Central memory CD8-positive, alpha-beta T cell (primary cell): ENCODE results near the gene PAQR7.

Experiments
- ATAC-seq: fragments of 150-1000 bp; cut with Tn5 transposase; replicated peaks from 2 replicates; pipeline ENCODE4 v1.10.0; 2022; ENCODE audit warnings: mild to moderate bottlenecking, moderate FRiP score, moderate number of reproducible peaks; ENCODE audit not compliant: poor library complexity, severe bottlenecking; ENCODE audit errors: extremely low read depth
- DNase-seq, 2 donors: peaks; one replicate each; pipeline ENCODE4 v3.0.0; 2021; ENCODE audit warnings: low spot score in 2 of 2
- H3K27ac Mint-ChIP-seq: one replicate; pipeline ENCODE4 v1.8.0; 2022; ENCODE audit warnings: low read depth, mild to moderate bottlenecking, moderate library complexity, mixed read lengths
- H3K27me3 Mint-ChIP-seq: one replicate; pipeline ENCODE4 v1.8.0; 2022; ENCODE audit warnings: mixed read lengths
- H3K36me3 Mint-ChIP-seq: one replicate; pipeline ENCODE4 v1.8.0; 2022; ENCODE audit warnings: mild to moderate bottlenecking, moderate library complexity, mixed read lengths; ENCODE audit not compliant: insufficient read depth
- H3K4me1 Mint-ChIP-seq: one replicate; pipeline ENCODE4 v1.8.0; 2022; ENCODE audit warnings: mixed read lengths
- H3K4me3 Mint-ChIP-seq: one replicate; pipeline ENCODE4 v1.8.0; 2022; ENCODE audit warnings: mild to moderate bottlenecking, moderate library complexity, mixed read lengths
- H3K9me3 Mint-ChIP-seq: one replicate; pipeline ENCODE4 v1.8.0; 2022; ENCODE audit warnings: mixed read lengths

PAQR7 gene, protein sequence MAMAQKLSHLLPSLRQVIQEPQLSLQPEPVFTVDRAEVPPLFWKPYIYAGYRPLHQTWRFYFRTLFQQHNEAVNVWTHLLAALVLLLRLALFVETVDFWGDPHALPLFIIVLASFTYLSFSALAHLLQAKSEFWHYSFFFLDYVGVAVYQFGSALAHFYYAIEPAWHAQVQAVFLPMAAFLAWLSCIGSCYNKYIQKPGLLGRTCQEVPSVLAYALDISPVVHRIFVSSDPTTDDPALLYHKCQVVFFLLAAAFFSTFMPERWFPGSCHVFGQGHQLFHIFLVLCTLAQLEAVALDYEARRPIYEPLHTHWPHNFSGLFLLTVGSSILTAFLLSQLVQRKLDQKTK

DNA sequence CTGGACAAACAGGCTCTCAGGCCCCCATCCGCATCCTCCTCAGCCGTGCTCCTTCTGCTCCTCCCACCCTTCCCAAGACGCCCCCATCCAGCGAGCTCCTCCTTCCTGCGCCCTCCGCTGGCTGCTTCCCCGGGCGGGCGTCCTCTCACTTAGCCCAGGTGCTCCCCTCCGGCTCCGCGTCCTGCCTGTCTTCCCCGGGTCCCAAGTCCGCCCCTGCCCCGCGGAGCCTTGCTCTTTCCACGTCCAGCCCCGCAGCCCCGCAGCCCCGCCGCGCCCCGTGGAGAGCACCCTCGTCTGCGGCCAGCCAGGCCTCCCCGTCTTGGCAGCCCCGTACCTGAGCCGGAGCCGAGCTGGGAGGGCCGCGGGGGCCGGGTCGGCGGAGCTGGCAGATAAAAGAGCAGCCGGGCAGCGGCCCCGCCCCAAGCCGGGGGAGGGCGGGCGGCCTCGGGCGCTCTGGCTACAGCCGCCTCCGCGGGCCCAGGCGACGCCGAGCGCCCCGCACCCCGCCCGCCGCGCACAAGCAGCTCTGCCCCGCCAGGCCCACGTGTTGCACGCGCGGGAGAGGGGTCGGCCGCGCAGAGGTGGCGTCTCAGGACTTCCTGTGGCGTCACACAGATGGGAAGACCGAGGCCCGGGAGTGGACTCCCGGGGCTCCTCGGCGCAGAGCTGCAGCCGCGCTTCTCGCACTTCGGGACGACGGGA is at the start of gene PAQR7:
TSS of gene PAQR7 (minus strand) at position 555 of the 702 bp plus-strand sequence. CDS start 11,869 bp downstream, outside the sequence.
- H3K27me3 Mint-ChIP-seq, result no peaks in the 10 kb centered on the region
- H3K36me3 Mint-ChIP-seq, result peaks cover 4% of the 10 kb centered on the region
- H3K27ac Mint-ChIP-seq, result peak within 1 kb of the TSS; percentile 30
- ATAC-seq (peak; percentile 76), DNase-seq (peak; percentile 25 to 37)
- H3K9me3 Mint-ChIP-seq, result no peaks in the 10 kb centered on the region
- H3K4me3 Mint-ChIP-seq, result peak within 1 kb of the TSS; percentile 73
- H3K4me1 Mint-ChIP-seq, result peaks cover 14% of the 10 kb centered on the region

GRCh38 chr1:25924454-25924853 is 48.9 kb upstream of the PAQR7 start:
- H3K27ac Mint-ChIP-seq, result no peak overlapping the region
- ATAC-seq (no peak), DNase-seq (no peak)
- no peaks in the 10 kb centered on the region for H3K27me3 Mint-ChIP-seq
- peaks cover 18% of the 10 kb centered on the region for H3K4me1 Mint-ChIP-seq
- no peaks in the 10 kb centered on the region for H3K9me3 Mint-ChIP-seq
- no peak overlapping the region for H3K4me3 Mint-ChIP-seq
- peaks cover 3% of the 10 kb centered on the region for H3K36me3 Mint-ChIP-seq

GRCh38 chr1:25922971-25923552 is 47.6 kb upstream of the PAQR7 start:
- no peak for DNase-seq
- Mint-ChIP-seq H3K27me3 (no peaks in the 10 kb centered on the region), H3K9me3 (no peaks in the 10 kb centered on the region), H3K36me3 (peaks cover 3% of the 10 kb centered on the region), H3K4me1 (peaks cover 22% of the 10 kb centered on the region), H3K4me3 (peak overlapping the region; percentile 82), H3K27ac (peak overlapping the region; percentile 44)
- peak; percentile 6 for ATAC-seq

GRCh38 chr1:25922056-25922970 is 46.8 kb upstream of the PAQR7 start:
- Mint-ChIP-seq H3K4me1 (peaks cover 28% of the 10 kb centered on the region), H3K4me3 (peak overlapping the region; percentile 82), H3K9me3 (no peaks in the 10 kb centered on the region), H3K27me3 (no peaks in the 10 kb centered on the region), H3K27ac (no peak overlapping the region), H3K36me3 (peaks cover 3% of the 10 kb centered on the region)
- DNase-seq (peak in 1 of 2 donors; percentile 30), ATAC-seq (peak; percentile 75)

DNA sequence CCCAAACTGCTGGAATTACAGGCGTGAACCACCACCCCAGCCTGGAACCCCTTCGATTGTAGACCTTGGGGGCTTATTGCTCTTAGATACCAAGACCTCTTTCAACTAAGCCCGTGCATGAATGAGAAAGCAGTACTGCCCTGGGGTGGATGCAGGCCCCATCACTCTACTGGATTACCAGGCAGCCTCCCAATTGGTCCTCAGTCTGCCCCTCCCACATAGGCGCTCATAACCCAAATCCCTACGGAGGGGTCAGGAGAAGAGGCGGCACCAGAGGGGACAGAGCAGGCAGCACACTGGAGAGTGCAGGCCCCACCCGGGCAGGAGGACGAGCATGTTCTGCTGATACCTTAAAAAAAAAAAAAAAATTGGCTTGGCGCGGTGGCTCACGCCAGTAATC is 43.1 kb upstream of the PAQR7 start:
- Mint-ChIP-seq H3K36me3 (peaks cover 3% of the 10 kb centered on the region), H3K4me3 (no peak overlapping the region), H3K27ac (no peak overlapping the region), H3K9me3 (no peaks in the 10 kb centered on the region), H3K27me3 (no peaks in the 10 kb centered on the region), H3K4me1 (peaks cover 28% of the 10 kb centered on the region)
- ATAC-seq (no peak), DNase-seq (no peak)

DNA sequence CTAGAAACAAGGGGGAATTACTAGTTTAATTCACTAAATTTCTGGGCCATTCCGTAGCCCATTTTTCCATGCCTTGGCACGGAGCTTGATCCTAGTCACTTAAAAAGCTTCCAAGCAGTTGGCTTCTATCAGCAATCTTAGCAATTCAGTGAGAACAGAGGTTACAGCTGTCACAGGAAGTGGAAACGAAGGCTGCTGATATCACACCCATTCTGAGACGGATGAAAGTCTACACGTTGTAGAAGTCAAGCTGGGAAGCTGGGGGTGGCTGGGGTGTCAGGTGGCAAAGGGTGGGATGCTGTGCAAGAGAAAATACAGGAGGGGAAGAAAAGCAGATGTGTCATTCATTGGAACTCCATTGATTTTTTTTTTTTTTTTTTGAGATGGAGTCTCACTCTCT is 42.5 kb upstream of the PAQR7 start:
- ATAC-seq (peak; percentile 71), DNase-seq (no peak)
- Mint-ChIP-seq H3K9me3 (no peaks in the 10 kb centered on the region), H3K27ac (peak overlapping the region; percentile 54), H3K27me3 (no peaks in the 10 kb centered on the region), H3K4me3 (peak overlapping the region; percentile 39), H3K36me3 (no peaks in the 10 kb centered on the region), H3K4me1 (peaks cover 28% of the 10 kb centered on the region)

DNA sequence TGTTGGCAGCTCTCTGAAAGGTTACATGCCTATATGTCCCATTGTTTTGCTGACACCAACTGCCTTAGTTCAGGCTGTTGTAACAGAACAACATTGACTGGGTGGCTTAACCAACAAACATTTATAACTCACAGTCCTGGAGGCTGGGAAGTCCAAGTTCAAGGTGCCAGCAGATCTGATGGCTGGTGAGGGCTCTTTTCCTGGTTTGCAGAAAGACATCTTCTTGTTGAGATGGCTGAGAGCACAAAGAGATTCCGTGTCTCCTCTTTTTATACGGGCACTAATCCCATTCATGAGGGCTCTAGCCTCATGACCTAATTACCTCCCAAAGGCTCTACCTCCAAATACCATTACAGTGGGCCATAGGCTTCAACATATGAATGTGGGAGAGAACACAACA is 41.0 kb upstream of the PAQR7 start:
- Mint-ChIP-seq H3K4me3 (no peak overlapping the region), H3K36me3 (no peaks in the 10 kb centered on the region), H3K27me3 (no peaks in the 10 kb centered on the region), H3K27ac (no peak overlapping the region), H3K9me3 (no peaks in the 10 kb centered on the region), H3K4me1 (peaks cover 18% of the 10 kb centered on the region)
- no peak for ATAC-seq
- no peak for DNase-seq

DNA sequence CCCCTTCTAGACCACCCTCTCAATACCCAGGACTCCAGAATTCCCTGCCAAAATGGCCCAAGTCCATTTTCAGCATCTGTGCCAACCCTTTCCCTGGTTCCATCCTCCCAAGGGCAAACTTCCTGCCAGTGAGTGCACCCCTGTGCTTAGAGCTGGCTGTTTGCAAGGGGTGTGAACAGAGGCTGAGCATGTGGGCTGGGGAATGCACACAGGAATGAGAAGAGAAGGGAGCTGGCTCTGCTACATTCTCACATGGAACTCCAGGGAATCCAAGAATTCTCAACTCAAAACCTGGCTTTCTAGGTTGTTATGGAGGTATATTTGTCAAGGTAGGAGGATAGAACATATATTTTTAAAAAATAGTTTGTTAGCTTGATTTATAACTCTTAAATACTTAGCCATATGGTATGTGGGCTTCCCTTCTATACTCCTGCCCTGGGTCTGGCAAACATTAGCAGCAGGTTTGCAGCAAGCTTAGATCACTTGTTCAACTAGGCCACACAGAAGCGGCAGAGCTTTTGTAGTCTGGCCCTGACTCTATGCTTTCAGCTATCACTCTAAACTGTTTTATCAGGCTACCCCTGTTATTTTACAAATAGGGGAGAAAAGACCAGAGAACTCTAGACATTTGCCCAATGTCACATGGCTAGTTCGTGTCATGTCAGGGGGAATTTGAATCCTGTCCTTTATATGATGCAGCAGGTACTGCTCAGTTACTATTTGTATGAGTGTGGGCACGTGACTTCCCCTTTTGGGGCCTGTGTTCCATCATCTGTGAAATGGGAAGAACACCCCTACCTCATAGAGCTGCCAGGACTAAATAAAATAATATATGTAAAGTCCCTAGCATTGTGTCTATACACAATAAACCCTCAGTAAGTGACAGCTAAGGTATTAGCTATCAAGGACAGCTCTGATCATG is 38.8 kb upstream of the PAQR7 start:
- no peak overlapping the region for H3K4me3 Mint-ChIP-seq
- no peak overlapping the region for H3K27ac Mint-ChIP-seq
- no peaks in the 10 kb centered on the region for H3K27me3 Mint-ChIP-seq
- H3K4me1 Mint-ChIP-seq, result peaks cover 9% of the 10 kb centered on the region
- H3K9me3 Mint-ChIP-seq, result no peaks in the 10 kb centered on the region
- no peaks in the 10 kb centered on the region for H3K36me3 Mint-ChIP-seq
- DNase-seq (no peak), ATAC-seq (no peak)

DNA sequence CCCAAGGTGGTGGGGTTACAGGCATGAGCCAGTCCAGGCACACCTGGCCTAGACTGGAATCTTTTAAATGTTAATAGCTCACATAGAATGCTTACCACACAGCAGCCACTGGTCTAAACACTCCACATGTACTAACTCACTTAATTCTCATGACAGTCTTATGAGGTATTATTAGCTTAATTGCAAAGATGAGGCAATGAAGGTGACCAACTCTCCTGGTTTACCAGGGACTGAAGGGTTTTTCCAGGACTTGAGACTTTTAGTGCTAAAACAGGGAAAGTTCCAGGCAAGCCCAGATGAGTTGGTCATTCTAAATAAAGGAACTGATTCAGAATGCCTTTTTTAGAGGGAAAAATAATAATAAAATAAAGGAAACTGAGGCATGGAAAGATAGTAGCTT is 37.7 kb upstream of the PAQR7 start:
- Mint-ChIP-seq H3K4me3 (no peak overlapping the region), H3K36me3 (no peaks in the 10 kb centered on the region), H3K9me3 (no peaks in the 10 kb centered on the region), H3K27me3 (no peaks in the 10 kb centered on the region), H3K4me1 (peaks cover 8% of the 10 kb centered on the region), H3K27ac (no peak overlapping the region)
- ATAC-seq (no peak), DNase-seq (no peak)

DNA sequence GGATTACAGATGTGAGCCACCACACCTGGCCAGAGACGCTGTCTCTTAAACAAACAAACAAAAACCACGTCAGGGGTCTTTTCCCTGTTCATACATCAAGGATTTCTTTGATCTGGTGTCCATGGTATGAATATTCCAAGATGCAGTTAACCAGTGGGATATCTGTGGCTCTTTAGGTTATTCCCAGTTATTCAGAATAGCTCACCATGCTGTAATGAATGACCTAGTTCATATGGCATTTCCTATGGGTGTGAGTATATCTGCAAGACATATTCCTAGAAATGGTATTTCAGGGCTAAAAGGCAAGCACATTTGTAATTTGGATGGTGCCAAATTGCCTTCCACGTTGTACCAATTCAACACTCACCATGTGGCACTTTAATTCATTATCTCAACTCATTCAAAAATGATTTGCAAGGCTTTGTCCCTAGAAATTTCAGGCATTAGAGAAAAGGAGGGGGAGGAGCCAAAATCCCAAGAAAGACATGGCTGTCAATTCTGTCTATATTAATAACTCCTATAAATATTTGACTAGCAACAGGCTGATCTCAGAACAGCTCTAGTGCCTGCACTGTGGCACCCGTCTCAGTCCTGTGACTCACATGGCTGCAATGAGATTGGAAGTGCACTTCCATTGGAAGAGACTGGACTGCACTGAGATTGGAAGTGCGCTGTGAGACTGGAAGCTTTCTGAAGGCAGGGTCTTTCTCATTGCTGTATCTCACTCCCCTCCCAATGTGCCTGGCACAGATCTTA is 36.7 kb upstream of the PAQR7 start:
- Mint-ChIP-seq H3K9me3 (no peaks in the 10 kb centered on the region), H3K27me3 (no peaks in the 10 kb centered on the region), H3K4me3 (no peak overlapping the region), H3K36me3 (no peaks in the 10 kb centered on the region), H3K27ac (no peak overlapping the region), H3K4me1 (peaks cover 4% of the 10 kb centered on the region)
- DNase-seq (no peak), ATAC-seq (no peak)

DNA sequence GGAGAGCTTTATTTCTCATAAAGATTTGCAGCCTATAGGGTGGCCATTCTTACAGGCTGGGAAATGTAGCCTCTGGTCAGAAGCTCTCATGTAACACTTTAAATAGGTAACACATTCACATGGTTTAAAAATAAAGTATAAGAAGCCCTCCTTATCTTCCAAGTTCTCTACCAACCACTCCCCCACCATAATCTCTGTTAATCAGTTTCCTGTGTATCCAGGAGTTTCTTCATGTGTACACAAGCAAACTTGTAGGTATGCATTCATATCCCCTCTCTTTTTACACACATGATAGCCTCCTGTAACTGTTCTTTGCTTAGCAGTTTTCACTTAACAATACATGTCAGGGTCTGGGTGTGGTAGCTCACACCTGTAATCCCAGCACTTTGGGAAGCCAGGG is 35.7 kb upstream of the PAQR7 start:
- no peaks in the 10 kb centered on the region for H3K9me3 Mint-ChIP-seq
- DNase-seq (no peak), ATAC-seq (no peak)
- H3K27me3 Mint-ChIP-seq, result no peaks in the 10 kb centered on the region
- H3K4me1 Mint-ChIP-seq, result peaks cover 10% of the 10 kb centered on the region
- no peaks in the 10 kb centered on the region for H3K36me3 Mint-ChIP-seq
- no peak overlapping the region for H3K4me3 Mint-ChIP-seq
- H3K27ac Mint-ChIP-seq, result no peak overlapping the region
